HepG2 (cell line): ENCODE data around the gene BTG1. TPM values are rescaled to one million over a fixed set of nuclear protein-coding genes. Genes with fewer than 3 reads are reported as not detected.
A peak's percentile ranks its signal among the peaks of the same experiment; 100 is the strongest.

Experiments
- ARHGAP35 ChIP-seq: sonication (generic); formaldehyde crosslinking; IDR thresholded peaks from 2 replicates; pipeline ENCODE4 v1.9.0; 2022; ENCODE audit warnings: mild to moderate bottlenecking, inconsistent platforms, moderate library complexity, missing genetic modification reagents, borderline replicate concordance
- CREB3 ChIP-seq: sonication (generic); formaldehyde crosslinking; IDR thresholded peaks from 2 replicates; pipeline ENCODE4 v1.5.0; 2020; ENCODE audit warnings: missing genetic modification reagents
- EED ChIP-seq: sonication (generic); formaldehyde crosslinking; IDR thresholded peaks from 2 replicates; pipeline ENCODE4 v1.5.0; 2020; ENCODE audit warnings: mild to moderate bottlenecking, missing genetic modification reagents
- EP300 ChIP-seq, 3 experiments: sonication (generic) in 1 of 3; formaldehyde crosslinking in 1 of 3; IDR thresholded peaks; 2 replicates each; pipeline versions ENCODE4 v1.5.1 to v1.6.1; 2011 to 2020; ENCODE audit warnings: low read depth in 2 of 3, low read length in 2 of 3, borderline replicate concordance in 1 of 3, improper control_type of control experiment in 1 of 3, mild to moderate bottlenecking in 1 of 3, missing genetic modification reagents in 1 of 3, moderate library complexity in 1 of 3
- LCORL ChIP-seq, 2 experiments: fragments of 450-650 bp in 1 of 2; sonication (generic) in 1 of 2; formaldehyde crosslinking in 1 of 2; IDR thresholded peaks; 2 replicates each; pipeline versions ENCODE4 v1.5.0 to v1.6.1; 2017 to 2020; ENCODE audit warnings: antibody characterized with exemption in 1 of 2, missing genetic modification reagents in 1 of 2
- MBNL3 ChIP-seq: fragments of 250-450 bp; sonication (Bioruptor Pico); conservative IDR thresholded peaks from 2 replicates; pipeline ENCODE4 v1.8.0; 2022; ENCODE audit warnings: mild to moderate bottlenecking, inconsistent platforms
- MIXL1 ChIP-seq: IDR thresholded peaks from 2 replicates; pipeline ENCODE4 v1.6.1; 2016
- PAXIP1 ChIP-seq: sonication (generic); formaldehyde crosslinking; conservative IDR thresholded peaks from 2 replicates; pipeline ENCODE4 v1.4.0; 2020; ENCODE audit warnings: mild to moderate bottlenecking, missing genetic modification reagents, moderate library complexity
- RERE ChIP-seq: IDR thresholded peaks from 2 replicates; pipeline ENCODE4 v1.6.1; 2016; ENCODE audit warnings: low read depth, missing genetic modification reagents, missing compliant biosample characterization
- SOX6 ChIP-seq, 2 experiments: fragments of 450-650 bp in 1 of 2; sonication (generic) in 1 of 2; formaldehyde crosslinking in 1 of 2; IDR thresholded peaks; 2 replicates each; pipeline versions ENCODE4 v1.4.0 to v1.6.1; 2017 to 2020; ENCODE audit warnings: antibody characterized with exemption in 1 of 2, mild to moderate bottlenecking in 1 of 2, missing genetic modification reagents in 1 of 2
- ZNF383 ChIP-seq: sonication (generic); formaldehyde crosslinking; IDR thresholded peaks from 2 replicates; pipeline ENCODE4 v1.4.0; 2020; ENCODE audit warnings: missing genetic modification reagents, mild to moderate bottlenecking, borderline replicate concordance
- ZNF687 ChIP-seq: sonication (generic); formaldehyde crosslinking; IDR thresholded peaks from 2 replicates; pipeline ENCODE4 v1.5.1; 2020; ENCODE audit warnings: mild to moderate bottlenecking, missing genetic modification reagents, moderate library complexity
- polyA plus RNA-seq, 8 experiments: library from polyadenylated mRNA; depleted of rRNA in 3 of 8; stranded (reverse) in 7 of 8; unstranded in 1 of 8; fragments of >200 nt; fragmentation: Illumina TruSeq in 4 of 8; extraction: Trizol in 4 of 8; gene quantifications; 2 replicates each; pipeline versions ENCODE4 v1.2.1 to v1.2.3, GENCODE V29; 2011 to 2016; ENCODE audit warnings: low read depth in 4 of 8, missing spikeins in 1 of 8, mixed read lengths in 1 of 8; ENCODE audit not compliant: insufficient read depth in 1 of 8
- total RNA-seq, 5 experiments: library from RNA; depleted of rRNA; stranded (reverse); fragments of >200 nt; fragmentation: Illumina TruSeq; extraction: Trizol; gene quantifications; 2 replicates each; pipeline ENCODE4 v1.2.3, GENCODE V29; 2016; ENCODE audit warnings: low read depth in 1 of 5

Gene BTG1
- total and polyA plus RNA-seq, 2 of the 13 experiments (the other 11 are each of a cell fraction or from before 2014, with no cell fraction given) = 7.5 to 16.7 TPM

- TF ChIP-seq CREB3 (CRISPR knock-in tag) = no peak
- TF ChIP-seq EP300 (IDR thresholded peaks at IDR 0.05; ENCODE audit: low read depth in 2 of 2, low read length in 2 of 2) = peak in 1 of 2 experiments; percentile 33; a peak in 1 of 4 replicates
- no peak for TF ChIP-seq EP300 (CRISPR knock-in tag; IDR thresholded peaks at IDR 0.05; ENCODE audit: borderline replicate concordance)
- no peak for TF ChIP-seq EED (CRISPR knock-in tag)
- 0 out of 2 replicates have a peak, but pooled peaks have one; percentile 22 for TF ChIP-seq PAXIP1
- no peak for TF ChIP-seq MIXL1
- no peak for TF ChIP-seq ZNF383 (CRISPR knock-in tag)
- no peak for TF ChIP-seq ZNF687
- TF ChIP-seq MBNL3 (CRISPR knock-in tag) = no peak
- TF ChIP-seq RERE (CRISPR knock-in tag) = no peak
- peak; percentile 41; the same call in 1 of the 2 replicates for TF ChIP-seq LCORL (IDR thresholded peaks at IDR 0.05)
- TF ChIP-seq LCORL (CRISPR knock-in tag; IDR thresholded peaks at IDR 0.05) = no peak
- no peak for TF ChIP-seq ARHGAP35 (CRISPR knock-in tag)
- no peak for TF ChIP-seq SOX6 (IDR thresholded peaks at IDR 0.05)
- TF ChIP-seq SOX6 (CRISPR knock-in tag; IDR thresholded peaks at IDR 0.05) = peak; percentile 78
Observed at GRCh38 chr12:92118826-92119536, 26.7 kb downstream of the BTG1 start (continued).
